ENCODE data around the gene BANF2.

BANF2 gene

DNA sequence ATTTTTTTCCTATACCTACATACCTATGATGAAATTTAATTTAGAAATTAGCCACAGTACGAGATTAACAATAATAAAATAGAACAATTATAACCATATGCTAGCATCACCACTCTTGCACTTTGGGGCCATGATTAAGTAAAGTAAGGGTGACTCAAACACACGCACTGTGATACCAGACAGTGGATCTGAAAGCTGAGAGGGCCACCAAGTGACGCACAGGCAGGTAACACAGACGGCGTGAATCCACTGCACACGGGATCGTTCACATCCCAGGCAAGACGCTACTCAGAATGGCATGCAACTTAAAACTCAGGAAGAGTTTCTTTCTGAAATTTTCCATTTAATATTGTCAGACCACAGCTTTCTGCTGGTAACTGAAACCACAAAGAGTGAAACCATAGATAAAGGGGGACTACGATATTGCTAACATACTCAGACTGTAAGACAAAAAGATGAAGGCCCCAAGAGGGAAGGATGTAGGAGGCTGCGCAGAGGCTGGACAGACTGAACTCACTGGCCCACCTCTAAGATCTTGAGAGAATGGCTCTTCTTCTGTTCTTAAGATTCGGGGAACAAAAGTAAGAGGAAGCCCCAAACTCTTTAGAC lies 35.6 kb upstream of the BANF2 start:
- DNase-seq (ENCODE audit: low spot score), result no peak

DNA sequence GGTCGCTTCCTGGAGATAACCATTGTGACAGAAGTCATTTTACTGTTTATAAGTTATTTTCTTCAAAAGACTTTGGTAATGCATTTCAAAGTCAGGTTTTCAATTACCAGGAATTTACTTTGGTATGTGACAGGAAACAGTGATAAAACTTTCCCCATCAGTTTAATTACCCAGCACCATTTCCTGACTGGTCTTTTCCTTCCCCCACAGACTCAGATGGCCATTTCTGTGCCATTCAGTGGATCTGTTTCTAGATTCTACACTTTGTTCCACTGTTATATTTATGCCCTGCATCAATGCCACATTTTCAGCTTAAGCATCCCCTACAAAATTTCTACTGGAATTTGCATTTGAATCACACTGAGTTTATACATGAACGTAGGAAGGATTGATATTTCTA lies 34.0 kb upstream of the BANF2 start:
- no peak for DNase-seq (ENCODE audit: low spot score)

DNA sequence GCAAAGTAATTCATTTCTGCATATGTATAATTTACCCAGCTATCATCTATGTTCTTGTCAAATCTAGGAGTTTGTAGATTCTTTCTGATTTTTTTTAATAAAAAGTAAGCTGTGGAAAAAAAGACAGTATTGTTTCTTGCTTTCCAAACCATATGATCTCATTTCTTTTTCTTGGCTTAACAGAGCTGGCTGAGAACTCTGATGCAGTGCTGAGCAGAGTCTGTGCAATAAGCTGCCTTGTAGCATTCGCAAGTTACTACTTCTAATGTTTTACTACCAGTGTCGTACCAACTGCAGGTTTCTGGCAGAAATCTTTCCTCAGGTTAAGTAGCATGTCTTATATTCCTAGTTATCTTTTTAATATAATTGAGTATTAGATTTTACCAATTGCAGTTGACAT lies 33.3 kb upstream of the BANF2 start:
- no peak for DNase-seq (ENCODE audit: low spot score)

DNA sequence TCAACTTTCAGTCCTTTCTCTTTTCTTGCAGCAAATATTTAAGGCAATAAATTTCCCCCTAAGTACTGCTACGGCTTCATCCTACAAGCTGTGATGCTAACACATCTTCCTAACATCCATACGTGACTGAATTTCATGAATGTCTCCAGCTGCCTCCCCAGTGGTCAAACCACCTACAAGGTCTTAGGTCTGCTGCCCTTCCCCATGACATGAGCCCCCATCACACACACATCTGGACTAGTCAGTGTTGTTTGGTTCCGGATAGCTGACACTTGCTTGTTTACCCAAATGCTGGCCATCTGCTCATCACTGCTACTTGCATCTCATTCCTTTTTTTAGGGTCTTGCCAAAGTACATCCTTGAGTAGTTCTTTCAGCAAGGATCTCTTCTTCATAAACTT lies 32.3 kb upstream of the BANF2 start:
- no peak for DNase-seq (ENCODE audit: low spot score)

DNA sequence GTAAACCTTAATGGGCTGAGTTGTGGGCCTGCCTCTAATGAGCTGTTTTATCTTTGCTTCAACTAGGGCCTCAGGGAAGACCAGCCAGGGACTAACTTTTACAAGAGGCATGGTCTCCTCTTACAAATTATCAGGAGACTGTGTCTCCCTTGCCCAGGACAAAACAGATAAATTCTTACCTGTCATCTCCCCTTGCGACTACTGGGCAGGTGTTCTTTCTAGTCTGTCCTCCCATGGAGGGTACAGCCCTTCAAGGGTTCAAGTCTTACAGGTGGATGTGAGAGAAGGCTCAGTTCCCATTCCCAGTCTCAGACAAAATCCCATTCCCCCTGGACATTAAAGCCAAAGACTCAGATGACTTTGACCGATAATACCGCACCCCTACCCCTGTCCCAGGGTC lies 31.3 kb upstream of the BANF2 start:
- DNase-seq (ENCODE audit: low spot score), result no peak

DNA sequence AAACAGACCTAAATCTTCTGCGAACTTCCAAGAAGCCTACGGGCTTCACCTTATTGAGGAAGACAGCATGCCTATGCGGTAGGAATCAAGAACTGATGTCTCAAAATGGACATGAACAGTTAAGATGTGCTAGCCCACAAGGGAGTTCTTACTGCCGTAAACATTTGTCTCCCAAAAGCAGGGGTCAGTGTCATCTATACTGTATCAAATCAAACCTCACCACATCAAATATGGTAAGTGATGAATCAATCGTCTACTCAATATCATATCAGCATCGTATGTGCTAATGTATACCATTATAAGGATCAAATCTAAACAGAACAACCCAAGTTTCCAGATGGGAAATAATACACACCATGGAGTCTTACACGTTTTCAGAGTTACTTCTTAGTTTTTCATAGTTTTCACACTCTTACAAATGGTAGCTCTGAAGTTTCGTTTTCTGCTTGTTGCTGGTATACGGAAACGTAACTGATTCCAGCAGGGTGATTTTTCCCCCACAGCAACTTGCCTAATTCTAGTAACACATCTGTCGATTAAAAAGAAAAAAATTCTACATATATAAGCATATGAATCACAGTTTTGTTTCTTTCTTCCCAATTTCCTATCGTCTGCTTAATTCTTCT lies 30.3 kb upstream of the BANF2 start:
- DNase-seq (ENCODE audit: low spot score), result no peak

DNA sequence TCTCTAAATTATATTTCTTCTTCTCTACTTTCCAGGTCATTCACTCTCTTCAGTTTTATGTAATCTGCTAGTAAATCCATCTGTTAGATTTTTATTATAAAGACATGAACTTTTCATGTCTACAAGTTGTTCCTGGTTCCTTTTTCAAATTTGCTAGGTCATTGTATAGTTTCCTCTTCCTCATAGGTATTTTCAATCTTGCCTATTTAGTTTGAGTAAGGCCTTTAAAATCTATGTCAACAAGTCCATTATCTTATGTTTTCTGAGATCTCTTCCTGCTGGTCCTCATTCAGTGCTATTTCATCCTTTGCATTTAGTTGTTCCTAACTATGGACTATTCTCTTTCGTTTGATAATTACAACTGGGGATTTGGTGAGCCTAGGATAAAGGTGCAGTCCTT lies 28.8 kb upstream of the BANF2 start:
- no peak for DNase-seq (ENCODE audit: low spot score)

DNA sequence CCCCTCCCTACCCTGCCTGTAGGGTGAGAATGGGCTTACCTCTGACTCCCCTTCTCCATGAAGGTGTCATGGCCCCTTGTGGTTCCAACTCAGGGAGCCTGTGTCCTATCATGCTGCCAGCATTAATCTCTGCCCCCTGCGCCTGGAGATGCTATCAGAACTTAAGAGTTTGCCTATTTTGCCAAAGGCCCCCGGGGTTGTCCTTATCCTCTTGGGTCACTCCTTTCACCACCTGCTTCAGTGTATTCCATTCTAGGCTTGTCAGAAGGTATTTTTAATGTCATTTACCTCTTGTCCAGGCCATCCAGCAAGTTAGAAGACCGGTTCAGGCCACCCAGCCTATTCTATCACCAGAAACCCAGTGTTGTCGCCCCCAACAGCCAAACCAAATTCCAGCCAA lies 28.2 kb upstream of the BANF2 start:
- DNase-seq (ENCODE audit: low spot score), result no peak

DNA sequence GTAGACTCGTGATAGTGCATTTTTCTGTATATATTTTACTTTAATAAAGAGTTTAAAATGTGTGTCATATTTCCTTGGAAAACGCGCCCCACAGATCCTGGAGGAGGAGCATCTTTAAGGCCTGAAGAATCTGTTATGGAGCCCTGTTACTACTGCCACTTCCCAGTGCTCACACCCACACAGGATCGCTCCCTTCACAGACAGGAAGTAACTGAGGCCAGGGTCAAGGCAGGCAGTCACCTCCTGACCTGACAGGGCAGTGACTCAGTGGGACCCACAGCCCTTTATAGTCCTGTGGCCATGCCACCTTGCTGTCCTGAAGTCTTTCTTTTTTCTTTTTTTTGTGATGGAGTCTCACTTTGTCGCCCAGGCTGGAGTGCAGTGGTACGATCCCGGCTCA lies 26.7 kb upstream of the BANF2 start:
- DNase-seq (ENCODE audit: low spot score), result no peak

DNA sequence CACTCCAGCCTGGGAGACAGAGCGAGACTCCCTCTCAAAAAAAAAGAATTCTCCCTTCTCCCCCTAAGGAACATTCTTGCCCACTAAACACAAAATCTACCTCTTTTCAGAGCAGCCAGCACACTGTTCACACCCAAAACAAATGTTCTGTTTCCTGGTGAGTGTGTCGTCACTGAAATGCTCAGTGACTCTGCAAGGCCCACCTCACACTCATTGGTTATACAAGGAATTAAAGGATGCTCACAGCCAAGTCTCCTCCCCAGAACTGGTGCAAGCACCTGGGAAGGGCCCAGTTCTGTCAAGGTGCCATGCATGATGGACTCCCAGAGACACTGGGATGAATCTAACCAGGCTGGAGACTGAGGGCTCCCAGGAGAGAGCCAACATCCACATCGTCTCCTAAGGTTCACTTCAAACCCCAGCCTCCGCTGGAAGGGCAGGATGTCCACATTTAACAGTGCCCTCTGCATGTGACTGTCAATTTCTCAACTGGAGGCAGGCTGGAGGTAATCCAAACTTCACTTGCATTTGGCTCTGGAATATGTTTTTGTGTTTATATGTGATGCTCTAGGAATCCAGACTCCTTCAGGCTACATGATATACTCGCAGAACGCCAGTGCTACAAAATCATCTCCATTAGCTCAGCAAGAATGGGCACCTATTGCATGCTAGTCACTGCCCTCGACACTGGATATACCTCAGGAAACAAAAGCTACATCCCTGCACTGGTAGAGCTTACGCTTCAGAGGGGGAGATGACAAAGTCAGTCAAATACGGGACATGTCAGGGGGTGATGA lies 24.8 kb upstream of the BANF2 start:
- no peak for DNase-seq (ENCODE audit: low spot score)

DNA sequence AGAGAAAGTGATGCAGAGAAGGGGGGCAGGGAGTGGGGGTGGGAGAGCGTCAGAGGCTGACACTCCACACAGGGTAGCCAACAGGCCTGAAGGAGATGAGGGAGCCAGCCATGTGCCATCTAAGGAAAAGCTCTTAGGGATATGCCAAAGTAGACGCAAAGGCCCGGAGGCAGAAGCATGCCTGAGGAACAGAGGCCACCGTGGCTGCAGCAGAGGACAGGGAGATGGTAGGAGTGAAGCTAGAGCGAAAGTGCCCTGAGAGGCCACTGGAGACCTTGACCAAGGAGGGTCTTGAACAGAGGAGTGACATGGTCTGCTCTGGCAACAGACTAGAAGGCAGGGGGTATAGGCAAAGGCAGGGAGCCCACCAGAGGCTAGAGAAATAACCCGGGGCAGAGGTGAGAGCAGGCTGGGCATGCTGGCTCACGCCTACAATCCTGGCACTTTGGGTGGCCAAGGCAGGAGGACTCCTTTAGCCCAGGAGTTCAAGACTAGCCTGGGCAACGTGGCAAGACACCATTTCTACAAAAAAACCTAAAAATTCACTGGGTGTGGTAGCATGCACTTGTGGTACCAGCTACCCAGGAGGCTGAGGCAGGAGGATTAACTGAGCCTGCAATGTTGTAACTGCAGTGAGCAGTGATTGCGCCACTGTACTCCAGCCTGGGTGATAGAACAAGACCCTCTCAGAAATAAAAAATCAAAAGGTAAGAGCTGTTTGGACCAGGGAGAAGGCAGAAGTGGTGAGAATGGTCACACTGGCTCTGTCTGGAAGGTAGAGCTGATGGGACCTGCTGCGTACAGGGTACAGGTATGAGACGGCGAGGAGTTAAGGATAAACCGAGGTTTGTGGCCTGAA lies 24.0 kb upstream of the BANF2 start:
- DNase-seq (ENCODE audit: low spot score), result no peak

DNA sequence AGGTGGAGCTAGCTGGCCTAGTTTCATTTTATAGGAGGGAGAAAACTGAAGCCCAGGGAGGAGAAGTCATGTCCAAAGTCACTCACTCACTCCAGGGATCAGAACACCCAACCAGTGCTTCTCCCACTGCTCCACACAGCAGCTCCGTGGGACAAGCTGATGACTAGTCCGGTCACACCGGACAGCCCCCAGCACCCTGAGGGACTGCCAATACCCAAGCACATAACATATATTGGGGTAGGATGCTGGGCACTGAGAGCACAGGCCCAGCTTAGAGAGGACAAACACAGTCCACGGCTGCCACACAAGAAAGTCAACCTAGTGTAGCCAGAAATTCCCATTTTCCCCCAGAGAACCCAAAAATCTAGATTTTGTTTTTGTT lies 23.4 kb upstream of the BANF2 start:
- no peak for DNase-seq (ENCODE audit: low spot score)

DNA sequence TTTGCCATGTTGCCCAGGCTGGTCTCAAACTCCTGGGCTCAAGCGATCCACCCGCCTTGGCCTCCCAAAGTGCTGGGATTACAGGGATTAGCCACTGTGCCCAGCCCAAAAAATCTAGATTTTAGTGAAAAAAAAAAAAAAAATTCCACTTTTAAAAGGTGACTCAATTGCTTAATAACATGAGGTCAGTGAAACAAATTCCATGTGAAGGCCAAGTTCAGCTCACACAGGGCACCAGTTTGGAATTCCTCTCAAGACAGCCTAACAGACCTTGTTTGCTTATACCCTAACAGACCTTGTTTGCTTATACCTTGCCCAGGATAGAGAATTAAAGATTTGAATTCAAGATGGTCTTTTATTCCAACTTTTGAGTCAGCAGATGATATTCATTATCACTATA lies 22.8 kb upstream of the BANF2 start:
- DNase-seq (ENCODE audit: low spot score), result no peak

DNA sequence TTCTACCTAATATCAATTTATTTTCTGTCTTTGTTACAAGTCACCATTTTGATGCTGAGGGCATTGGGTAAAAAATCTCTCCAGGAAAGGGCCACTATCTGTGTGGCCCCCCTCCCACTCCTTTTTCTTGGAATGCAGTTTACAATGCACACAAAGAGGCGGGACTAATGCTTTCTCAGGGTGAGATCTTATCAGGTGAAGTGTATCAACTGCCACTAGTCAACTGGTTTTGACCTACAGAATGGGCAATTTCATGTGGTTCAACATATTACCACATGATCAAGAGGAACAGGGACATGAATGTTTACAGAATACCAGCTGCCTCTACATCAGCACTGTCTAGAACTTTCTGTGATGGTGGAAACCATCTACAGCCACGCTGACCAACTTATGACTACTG lies 21.5 kb upstream of the BANF2 start:
- no peak for DNase-seq (ENCODE audit: low spot score)

DNA sequence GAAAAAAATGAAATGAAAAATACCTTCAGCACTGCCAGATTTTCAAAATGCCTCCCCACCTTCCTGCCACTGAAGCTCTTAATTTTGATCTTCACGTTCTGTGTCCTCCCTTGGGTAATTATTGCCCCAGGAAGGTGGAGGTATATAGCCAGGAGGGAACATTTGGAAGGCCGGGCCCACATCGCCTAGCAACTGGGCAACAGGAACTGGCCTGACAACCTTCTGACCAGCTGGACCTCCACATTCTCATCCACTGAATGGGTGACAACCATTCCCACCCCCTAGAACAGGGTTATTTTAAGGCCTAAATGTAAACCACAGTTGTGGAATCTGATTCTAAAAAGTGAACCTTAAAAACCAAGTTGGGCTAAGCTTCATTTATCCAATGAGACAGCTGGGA lies 20.9 kb upstream of the BANF2 start:
- no peak for DNase-seq (ENCODE audit: low spot score)

DNA sequence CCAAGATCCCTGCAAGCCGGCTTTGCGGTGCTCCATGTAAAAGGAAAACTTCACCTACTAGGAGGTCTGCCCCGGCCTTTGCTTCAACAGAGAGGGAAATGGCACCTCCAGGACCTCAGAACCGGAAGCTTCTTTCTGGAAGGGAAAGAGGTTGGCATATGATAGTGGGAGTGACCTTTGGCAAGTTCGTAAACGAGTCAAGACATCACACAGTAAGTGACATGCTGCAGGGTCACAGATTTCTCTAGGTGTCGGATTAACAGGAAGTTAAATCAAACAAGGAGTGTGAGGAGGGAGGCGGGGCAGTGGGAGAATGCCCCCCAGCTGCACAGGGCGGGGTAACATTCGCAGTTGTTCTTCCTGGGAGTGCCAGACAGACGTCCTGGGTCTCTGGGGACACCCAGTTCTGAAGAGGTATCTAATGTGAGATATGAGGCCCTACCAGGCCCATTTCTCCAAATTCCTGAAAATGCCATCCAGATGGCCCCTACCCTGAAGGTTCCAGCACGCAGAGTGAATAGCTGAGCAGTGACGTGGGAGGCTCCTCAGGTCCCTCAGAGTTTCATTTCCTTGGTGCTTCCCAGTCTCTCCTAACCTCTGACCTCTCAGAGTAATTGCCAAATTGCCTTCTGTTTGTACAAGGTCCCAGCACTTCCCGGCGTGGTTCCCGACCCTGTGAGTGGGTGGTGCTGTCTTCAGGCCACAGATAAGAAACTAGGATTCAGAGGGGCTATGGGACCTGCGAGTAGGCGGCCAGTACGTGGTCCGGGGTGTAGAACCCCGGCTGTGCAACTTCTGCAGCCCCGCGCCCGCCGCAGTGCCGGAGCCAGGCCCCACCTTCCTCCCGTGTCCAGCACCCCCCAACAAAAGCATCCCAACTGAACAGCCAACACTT lies 19.6 kb upstream of the BANF2 start:
- DNase-seq (ENCODE audit: low spot score), result peak; percentile 61

DNA sequence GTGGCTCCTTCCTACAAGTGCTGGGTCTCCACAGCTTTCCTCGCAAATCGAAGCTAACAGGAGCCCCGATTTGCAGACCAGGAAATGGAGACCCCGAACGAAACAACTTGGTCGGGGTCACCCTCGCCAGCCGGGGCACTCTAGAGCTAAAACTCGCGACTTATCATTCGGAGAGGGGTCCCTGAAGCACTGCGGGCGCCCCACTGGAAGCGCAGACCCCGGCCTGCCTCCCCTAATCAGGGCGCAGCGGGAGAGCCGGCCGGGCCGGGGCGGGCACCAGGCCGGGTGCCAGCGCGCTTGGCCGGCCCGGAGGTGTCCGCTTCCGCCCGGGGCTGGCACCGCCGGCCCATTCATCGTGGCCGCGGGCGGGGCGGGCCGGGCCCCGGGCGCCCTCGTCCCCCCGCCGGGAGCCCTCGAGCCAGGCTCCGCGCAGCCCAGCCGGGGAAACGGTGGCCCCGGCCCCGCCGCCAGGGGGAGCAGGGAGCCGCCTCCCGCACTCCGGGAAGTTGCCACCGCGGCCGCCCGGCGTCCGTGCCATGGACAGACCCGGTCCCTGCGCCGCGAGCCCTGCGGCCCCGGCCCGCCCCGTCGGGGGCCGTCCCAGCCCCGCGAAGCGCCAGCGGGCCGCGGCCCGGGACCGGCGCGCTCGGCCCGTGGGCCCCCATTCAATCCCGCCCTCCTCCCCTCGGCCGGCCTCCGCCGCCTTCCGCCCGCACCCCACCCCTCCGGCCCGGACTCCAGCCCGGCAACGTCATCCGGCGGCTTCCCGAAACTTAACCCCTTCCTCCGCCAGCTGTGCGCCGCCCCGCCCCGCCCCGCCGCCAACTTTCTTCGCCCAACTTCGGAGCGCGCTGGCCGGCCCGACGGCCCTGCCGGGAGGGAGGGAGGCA lies 18.7 kb upstream of the BANF2 start:
- DNase-seq (ENCODE audit: low spot score), result peak; percentile 79

DNA sequence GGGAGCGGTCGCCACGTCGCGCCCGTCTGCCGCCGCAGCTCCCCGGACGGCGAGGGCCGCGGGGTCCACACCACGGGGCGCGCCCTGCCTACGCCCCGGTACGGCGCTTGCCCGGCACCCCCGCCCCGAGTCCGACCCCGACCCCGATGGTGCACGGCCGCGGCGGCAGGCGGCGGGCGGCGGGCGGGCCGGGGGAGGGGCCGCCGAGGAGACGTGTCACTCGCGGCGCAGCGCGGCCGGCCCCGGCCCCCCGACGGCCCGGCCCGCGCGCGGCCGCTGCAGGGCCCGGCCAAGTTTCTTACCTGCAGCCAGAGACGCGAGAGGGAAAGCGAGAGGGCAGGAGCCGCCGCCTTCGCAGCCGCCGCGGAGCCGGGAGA lies 18.1 kb upstream of the BANF2 start:
- no peak for DNase-seq (ENCODE audit: low spot score)

DNA sequence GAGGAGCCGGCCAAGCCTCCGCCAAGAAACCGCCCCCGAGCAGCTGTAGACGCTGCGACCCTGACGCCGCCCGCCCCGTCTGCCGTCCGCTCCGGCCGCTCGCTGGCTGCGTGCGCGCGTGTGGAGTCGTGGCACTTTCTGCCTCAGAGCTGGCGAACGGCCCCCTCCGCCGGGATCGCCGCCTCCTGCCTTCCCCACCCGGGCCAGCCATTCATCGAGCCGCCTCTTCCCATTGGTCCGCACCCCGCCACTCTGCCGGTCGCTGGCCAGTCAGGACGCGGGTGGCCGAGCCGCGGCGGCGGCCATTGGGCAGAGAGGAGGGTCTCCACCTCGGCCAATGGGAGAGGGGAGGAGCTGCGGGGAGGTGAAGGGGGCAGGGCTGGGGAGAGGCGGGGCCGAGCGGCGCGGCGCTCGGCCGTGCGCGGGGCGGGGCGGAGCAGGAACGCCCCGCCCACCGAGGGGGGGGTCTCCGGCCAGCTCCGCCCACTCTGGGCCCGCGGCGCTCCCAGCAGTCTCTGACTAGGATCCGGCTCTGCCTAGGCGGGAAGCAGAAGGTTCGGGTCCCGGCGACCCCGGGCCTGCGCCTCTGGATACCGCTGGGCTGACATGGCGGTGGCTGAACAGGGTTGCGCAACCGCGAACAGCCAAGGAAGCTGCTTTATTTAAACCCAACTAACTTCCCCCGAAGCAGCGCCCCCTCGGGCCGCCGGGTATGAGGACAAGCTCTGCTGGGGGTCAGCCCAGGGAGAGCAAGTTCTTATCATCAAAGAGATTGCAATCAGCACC lies 17.5 kb upstream of the BANF2 start, which contains the start of gene RRBP1:
Gene RRBP1 (minus strand): TSS at position 140 of the 786 bp plus-strand sequence. CDS start 21,735 bp downstream, outside the sequence.
- DNase-seq (ENCODE audit: low spot score), result peak; percentile 97

DNA sequence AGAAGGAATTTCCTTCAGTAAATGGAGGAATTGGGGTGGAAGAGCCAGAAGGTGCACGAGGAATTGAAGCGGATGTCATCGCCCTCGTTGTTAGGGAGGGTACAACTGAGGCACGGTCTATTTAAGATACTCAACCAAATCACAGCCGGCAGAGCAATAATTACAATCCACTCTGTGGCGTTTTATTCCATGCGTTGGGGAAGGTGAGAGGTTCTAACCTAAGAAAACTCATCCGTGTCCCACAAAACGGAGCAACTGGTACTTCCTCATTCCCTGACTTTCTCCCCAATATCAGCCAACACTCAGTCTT lies 16.9 kb upstream of the BANF2 start:
- DNase-seq (ENCODE audit: low spot score), result no peak
